ENCODE results near the gene HOXA6. TPM values are rescaled to one million over a fixed set of nuclear protein-coding genes. Genes with fewer than 3 reads are reported as not detected.

HOXA6 gene
- total RNA-seq, 4 donors from 2014 or later, result 0.26 to 1.3 TPM; not detected in 2

GRCh38 chr7:27139334-27140125, 8.0 kb downstream of the HOXA6 start:
- Histone ChIP-seq H3K4me1 (peaks cover 7 to 70% (median 14%) of the 10 kb centered on the region in 3 donors), H3K4me3 (peak overlapping the region; percentile 8 to 51 (median 14)), H3K9me3 (no peaks in the 10 kb centered on the region), H3K36me3 (no peaks in the 10 kb centered on the region), H3K27ac (peak overlapping the region; percentile 35 to 92 (median 82)), H3K27me3 (peaks cover 0 to 59% (median 0%) of the 10 kb centered on the region in 4 donors)
- DNase-seq, result no peak
- TF ChIP-seq POLR2A (IDR thresholded peaks at IDR 0.05), result no peak
- no peak for TF ChIP-seq CTCF (IDR thresholded peaks at IDR 0.05)
- intact Hi-C loops (cut with DNase I), result loop anchor here (5.0 kb wide), 1 partner anchor 282 kb away; no protein-coding TSS in a partner anchor
- 66 to 81% methylated on average over 19 to 26 of the region's 53 CpGs for WGBS, 2 donors

GRCh38 chr7:27138985-27139333, 8.6 kb downstream of the HOXA6 start:
- 63 to 84% methylated on average over 9 to 10 of the region's 11 CpGs for WGBS, 2 donors
- Histone ChIP-seq H3K9me3 (no peaks in the 10 kb centered on the region), H3K36me3 (no peaks in the 10 kb centered on the region), H3K27ac (peak overlapping the region; percentile 35 to 92 (median 82)), H3K27me3 (peaks cover 0 to 53% (median 0%) of the 10 kb centered on the region in 4 donors), H3K4me1 (peaks cover 10 to 70% (median 14%) of the 10 kb centered on the region in 3 donors), H3K4me3 (peak overlapping the region in 3 of 4 donors; percentile 13 to 51 (median 14))
- DNase-seq, result no peak
- intact Hi-C loops (cut with DNase I), result no loop called here
- no peak for TF ChIP-seq CTCF (IDR thresholded peaks at IDR 0.05)
- no peak for TF ChIP-seq POLR2A (IDR thresholded peaks at IDR 0.05)

- Histone ChIP-seq H3K27me3 (peaks cover 0 to 48% (median 0%) of the 10 kb centered on the region in 4 donors), H3K4me1 (peaks cover 14 to 70% (median 14%) of the 10 kb centered on the region in 3 donors), H3K27ac (peak overlapping the region; percentile 35 to 92 (median 82)), H3K36me3 (no peaks in the 10 kb centered on the region), H3K9me3 (no peaks in the 10 kb centered on the region), H3K4me3 (no peak overlapping the region)
- intact Hi-C loops (cut with DNase I), result no loop called here
- no peak for DNase-seq
- 73 to 92% methylated on average over 1 of the region's 1 CpG for WGBS, 2 donors
- no peak for TF ChIP-seq CTCF (IDR thresholded peaks at IDR 0.05)
- TF ChIP-seq POLR2A (IDR thresholded peaks at IDR 0.05), result no peak
Observed at GRCh38 chr7:27138472-27138871, 9.1 kb downstream of the HOXA6 start.

GRCh38 chr7:27137640-27138315, 9.8 kb downstream of the HOXA6 start:
- Histone ChIP-seq H3K4me3 (no peak overlapping the region), H3K27me3 (peaks cover 0 to 41% (median 0%) of the 10 kb centered on the region in 4 donors), H3K36me3 (no peaks in the 10 kb centered on the region), H3K4me1 (peaks cover 14 to 64% (median 14%) of the 10 kb centered on the region in 3 donors), H3K27ac (peak overlapping the region in 3 of 4 donors; percentile 79 to 92 (median 86)), H3K9me3 (no peaks in the 10 kb centered on the region)
- intact Hi-C loops (cut with DNase I), result no loop called here
- DNase-seq, result no peak
- 90% methylated on average over 2 of the region's 2 CpGs for WGBS, 2 donors
- TF ChIP-seq CTCF (IDR thresholded peaks at IDR 0.05), result no peak
- no peak for TF ChIP-seq POLR2A (IDR thresholded peaks at IDR 0.05)

- H3K27ac ChIP-seq, result peak overlapping the region in 3 of 4 donors; percentile 16 to 63 (median 56)
- DNase-seq, result no peak
Observed at GRCh38 chr7:27134392-27134791, 13.2 kb downstream of the HOXA6 start.

More at GRCh38 chr7:27134392-27134791, 13.2 kb downstream of the HOXA6 start:
- intact Hi-C loops (cut with DNase I), result no loop called here
- Histone ChIP-seq H3K27me3 (peaks cover 0 to 16% (median 0%) of the 10 kb centered on the region in 4 donors), H3K4me1 (peaks cover 14 to 61% (median 18%) of the 10 kb centered on the region in 3 donors), H3K4me3 (no peak overlapping the region), H3K36me3 (no peaks in the 10 kb centered on the region), H3K9me3 (no peaks in the 10 kb centered on the region)
- TF ChIP-seq CTCF (IDR thresholded peaks at IDR 0.05), result no peak
- TF ChIP-seq POLR2A (IDR thresholded peaks at IDR 0.05), result no peak
- 0 to 2% methylated on average over 2 of the region's 2 CpGs for WGBS, 2 donors

All from esophagus squamous epithelium (tissue), 5 donors.